ENCODE data around the gene CD244.
"Not testable (repeated sequence)": the region's sequence is repeated elsewhere in the genome, so short reads cannot be mapped to it uniquely, and the experiment has no call there.

The CD244 gene

DNA sequence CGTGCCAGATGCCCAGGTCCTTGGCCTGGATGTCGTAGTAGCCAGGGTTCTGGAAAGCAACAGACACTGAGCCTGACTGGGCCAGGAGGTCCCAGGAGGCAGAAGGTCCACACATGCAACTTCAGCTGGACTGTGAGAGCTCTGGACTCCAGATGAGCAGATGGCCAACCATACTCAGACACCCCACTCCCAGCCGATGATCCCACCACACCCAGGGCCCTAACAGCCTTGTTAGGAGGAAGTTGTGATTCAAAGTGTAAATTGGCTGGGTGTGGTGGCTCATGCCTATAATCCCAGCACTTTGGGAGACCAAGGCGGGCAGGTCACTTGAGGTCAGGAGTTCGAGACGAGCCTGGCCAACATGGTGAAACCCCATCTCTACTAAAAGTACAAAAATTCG, 18.6 kb upstream of the CD244 start:
- not testable (repeated sequence) for DNase-seq (ENCODE audit: low read depth)

DNA sequence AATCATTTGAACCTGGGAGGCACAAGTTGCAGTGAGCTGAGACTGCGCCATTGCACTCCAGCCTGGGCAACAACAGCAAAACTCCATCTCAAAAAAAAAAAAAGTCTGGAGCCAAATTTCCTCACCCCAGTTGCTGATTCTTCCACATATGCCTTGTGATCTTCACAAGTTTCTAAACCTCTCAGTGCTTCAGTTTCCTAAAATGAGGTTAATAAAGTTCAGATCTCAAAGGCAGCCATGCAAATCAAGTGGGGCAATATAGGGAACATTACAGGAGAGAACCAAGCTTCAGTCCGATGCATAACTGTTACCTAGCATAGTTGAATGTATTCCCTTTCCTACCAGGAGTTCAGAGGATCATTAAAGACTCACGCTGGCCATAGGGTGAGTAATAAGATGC, 17.5 kb upstream of the CD244 start:
- DNase-seq (ENCODE audit: low read depth): no peak
- H3K4me3 ChIP-seq (ENCODE audit: low read depth, low read length): no peak overlapping the region

More for the DNA sequence above, 18.6 kb upstream of the CD244 start:
- H3K4me3 ChIP-seq (ENCODE audit: low read depth, low read length): not testable (repeated sequence)

DNA sequence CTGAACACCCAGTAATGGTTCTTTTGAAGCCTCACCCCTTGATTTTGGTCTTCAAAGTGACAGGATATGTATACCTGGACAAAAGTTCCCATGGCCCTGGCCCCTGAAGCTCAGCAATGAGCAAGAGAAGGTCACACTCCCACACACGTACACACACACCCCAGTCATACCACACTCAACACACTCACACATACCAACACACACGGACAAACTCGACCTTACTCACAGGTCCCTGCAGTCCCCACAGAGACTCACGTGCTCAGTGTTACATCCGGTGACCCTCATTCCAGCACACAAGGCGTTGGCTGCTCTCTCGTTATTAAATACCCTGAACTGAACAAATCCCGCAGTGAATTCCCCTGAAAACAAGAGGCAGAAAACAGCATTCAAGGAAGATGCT, 16.4 kb upstream of the CD244 start:
- no peak for DNase-seq (ENCODE audit: low read depth)
- no peak overlapping the region for H3K4me3 ChIP-seq (ENCODE audit: low read depth, low read length)

DNA sequence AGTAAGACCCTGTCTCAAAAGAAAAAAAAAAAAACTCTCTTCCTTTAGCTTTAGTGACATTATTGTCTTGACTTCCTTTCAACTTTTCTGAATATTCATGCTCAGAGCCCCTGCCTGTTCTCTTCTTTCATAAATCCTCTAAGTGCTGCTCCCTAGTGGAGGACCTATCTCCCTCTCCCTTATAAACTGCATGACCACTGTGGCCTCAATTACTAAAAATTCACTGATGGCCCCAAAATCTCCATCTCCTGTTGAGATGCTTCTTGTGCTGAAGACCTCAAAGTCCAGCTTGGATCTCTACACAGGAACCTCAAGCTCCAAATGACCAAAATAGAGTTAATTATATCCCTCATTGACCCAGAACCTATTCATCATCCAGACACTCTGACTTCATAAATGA, 14.5 kb upstream of the CD244 start:
- no peak overlapping the region for H3K4me3 ChIP-seq (ENCODE audit: low read depth, low read length)

DNA sequence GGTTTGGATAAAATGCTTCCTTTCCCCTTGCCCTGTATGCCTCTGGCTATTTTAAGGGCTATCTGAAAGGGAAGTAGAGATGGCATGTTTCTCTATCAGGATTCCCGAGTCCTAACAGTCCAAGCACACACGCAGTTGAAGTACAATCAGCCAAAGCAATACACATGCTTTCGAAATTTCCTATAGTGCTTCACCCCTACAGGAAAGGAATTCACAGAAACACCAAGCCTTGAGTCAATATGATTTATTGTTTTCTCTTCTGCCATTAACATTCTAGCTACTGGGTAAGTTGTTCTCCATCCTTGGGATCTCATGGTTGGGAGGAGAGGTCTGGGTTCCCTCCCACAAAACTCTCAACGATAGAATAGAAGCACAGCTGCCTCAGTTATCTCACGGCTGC, 13.6 kb upstream of the CD244 start:
- no peak for DNase-seq (ENCODE audit: low read depth)
- H3K4me3 ChIP-seq (ENCODE audit: low read depth, low read length): no peak overlapping the region

More for the DNA sequence above, 14.5 kb upstream of the CD244 start:
- DNase-seq (ENCODE audit: low read depth): no peak

DNA sequence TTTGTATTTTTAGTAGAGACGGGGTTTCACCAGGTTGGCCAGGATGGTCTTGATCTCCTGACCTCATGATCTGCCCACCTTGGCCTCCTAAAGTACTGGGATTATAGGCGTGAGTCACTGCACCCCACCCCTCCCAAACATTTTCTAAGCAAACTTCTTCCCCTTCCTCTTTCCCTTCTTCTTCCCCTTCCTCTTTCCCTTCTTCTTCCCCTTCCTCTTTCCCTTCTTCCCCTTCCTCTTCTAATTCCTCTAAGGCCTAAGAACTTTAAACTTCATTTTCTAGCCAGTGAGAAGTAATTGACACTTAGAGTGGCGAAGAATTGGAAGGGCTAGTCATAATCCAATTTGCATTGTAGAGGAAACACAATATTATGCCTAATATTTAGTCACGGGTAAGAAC, 12.9 kb upstream of the CD244 start:
- not testable (repeated sequence) for DNase-seq (ENCODE audit: low read depth); H3K4me3 ChIP-seq (ENCODE audit: low read depth, low read length)

DNA sequence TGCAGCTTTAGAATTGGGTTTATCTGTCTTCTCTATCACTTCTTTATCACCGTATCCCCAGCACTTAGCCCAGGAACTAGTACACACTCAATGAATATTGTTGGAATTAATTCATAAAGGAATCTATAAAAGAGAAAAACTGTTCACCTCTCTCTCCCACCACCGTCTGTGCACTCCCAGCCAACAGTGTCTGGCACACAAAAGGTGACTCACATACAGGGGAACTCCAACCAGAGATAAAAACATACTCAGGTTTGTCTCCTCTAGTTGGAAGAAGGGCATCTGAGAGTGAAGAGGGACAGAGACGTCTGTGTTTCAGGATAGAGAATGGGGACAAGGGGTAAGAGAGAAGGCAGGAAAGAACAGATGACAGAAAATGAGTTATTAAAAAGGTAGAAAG, 12.2 kb upstream of the CD244 start:
- no peak for DNase-seq (ENCODE audit: low read depth)
- no peak overlapping the region for H3K4me3 ChIP-seq (ENCODE audit: low read depth, low read length)

DNA sequence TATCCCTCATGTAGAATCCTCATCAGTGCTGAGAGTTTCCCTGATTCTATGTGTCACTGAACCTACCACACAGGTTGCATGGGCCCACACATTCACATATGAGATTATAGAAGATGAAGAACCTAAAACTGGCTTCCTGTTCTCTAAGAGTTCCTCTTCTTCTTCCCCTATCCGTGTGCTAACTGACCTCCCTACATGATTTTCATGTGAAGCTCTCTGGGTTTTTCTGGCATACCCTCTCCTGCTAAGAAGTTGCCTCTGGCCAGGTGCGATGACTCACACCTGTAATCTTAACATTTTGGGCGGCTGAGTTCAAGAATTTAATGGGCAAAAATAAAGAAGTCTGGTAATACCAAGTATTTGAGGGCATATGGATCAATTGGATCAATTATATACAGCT, 5.5 kb upstream of the CD244 start:
- no peak overlapping the region for H3K4me3 ChIP-seq (ENCODE audit: low read depth, low read length)
- no peak for DNase-seq (ENCODE audit: low read depth)

DNA sequence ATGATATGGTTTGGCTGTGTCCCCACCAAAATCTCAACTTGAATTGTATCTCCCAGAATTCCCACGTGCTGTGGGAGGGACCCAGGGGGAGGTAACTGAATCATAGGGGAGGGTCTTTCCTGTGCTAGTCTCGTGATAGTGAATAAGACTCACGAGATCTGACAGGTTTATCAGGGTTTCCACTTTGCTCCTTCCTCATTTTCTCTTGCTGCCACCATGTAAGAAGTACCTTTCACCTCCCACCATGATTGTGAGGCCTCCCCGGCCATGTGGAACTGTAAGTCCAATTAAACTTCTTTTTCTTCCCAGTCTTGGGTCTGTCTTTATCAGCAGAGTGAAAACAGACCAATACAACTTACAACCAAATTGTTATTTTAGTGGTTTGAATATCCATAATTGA, 5.0 kb upstream of the CD244 start:
- not testable (repeated sequence) for H3K4me3 ChIP-seq (ENCODE audit: low read depth, low read length); DNase-seq (ENCODE audit: low read depth)

DNA sequence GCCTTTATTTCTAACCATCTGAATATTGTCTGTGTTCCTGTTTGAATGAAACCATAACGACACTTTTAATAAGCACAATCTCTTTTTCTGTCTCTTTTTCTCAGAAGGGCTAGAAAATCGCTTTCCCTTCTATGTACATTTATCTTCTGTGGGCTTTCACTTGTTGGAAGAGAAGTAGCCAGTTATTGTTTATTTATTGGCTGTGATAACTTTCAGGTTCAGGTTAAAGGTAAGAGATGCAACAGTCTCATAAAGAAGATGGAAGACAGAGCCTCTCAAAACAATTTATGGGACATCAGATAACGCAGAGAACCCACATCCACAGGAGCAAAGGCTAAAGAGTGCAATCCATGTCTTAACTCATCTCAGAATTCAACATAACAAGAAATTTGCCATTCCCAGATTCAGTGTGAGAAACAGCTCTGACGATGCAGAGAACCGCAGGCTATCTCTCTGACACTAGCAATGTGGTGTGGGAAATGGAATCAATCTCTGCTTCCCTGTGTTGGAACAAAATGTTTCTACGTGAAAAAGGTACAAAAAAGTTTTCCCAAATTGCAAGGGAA, 4.1 kb upstream of the CD244 start:
- no peak overlapping the region for H3K4me3 ChIP-seq (ENCODE audit: low read depth, low read length)
- no peak for DNase-seq (ENCODE audit: low read depth)

DNA sequence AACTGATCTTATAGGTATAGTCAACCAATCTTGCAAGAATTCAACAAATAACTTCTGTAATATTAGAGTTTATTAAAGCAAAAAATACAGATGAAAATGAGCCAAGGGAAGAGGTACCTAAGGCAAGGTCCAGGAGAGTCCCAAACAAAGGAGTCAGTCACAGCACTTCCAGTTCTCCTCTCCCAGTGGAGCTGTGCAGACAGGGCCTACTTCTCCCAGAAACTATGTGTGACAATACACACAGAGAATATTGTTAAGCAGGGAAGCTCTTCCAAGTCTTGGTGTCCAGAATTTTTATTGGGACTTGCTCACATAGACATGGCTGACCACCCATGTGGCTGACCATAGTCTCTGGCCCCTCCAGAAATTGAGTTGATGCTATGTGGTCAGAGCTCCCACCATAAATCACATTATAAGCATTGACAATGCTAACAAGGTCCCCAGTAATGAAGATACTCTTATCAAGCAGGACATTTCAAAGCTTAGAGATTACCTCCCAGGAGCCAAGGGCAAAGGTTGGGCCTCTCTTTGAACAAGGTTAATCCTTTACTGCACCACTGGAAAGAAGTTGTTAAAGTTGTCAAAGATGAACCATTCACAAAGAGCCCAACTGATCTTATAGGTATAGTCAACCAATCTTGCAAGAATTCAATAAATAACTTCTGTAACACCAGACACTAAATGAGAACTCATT, 3.5 kb upstream of the CD244 start:
- no peak for DNase-seq (ENCODE audit: low read depth)
- H3K4me3 ChIP-seq (ENCODE audit: low read depth, low read length): no peak overlapping the region

DNA sequence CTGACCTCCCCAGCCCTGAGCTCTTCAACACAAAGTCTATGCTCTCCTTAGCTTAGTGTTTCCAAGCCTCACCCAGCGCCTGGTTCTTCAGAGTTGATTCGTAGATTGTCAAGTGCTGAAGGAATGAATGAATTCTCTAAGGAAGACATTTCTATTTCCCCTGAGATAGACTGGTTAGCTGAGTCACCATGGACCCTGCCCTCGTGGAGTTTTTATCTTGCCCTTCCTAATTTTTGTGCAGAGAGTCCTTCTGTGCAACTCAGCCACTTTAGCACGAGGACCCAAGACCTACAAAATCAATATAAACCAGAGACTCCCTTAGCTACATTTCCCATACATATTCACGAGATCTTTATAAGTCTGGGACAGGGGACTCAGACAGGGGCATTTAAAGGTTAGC, 2.6 kb upstream of the CD244 start:
- no peak overlapping the region for H3K4me3 ChIP-seq (ENCODE audit: low read depth, low read length)
- no peak for DNase-seq (ENCODE audit: low read depth)

DNA sequence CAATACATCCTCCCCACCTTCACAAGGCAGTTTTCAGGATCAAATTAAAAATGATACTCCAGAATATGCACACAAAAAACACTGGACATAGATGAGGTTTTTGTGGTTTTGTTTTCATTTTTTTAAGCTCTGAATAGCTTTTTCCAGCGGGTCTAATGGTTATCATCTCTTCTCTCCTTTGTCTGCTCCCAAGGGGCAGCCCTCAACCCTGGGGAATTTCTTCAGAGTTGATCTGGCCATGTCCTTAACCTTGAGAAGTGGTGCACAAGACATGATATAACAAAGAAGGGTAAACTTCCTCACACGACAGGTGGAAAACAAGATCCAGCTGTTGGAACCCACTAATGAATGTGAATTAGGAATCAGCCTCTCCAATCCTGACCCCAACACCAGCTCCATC, 1.5 kb upstream of the CD244 start:
- no peak for DNase-seq (ENCODE audit: low read depth)
- no peak overlapping the region for H3K4me3 ChIP-seq (ENCODE audit: low read depth, low read length)

DNA sequence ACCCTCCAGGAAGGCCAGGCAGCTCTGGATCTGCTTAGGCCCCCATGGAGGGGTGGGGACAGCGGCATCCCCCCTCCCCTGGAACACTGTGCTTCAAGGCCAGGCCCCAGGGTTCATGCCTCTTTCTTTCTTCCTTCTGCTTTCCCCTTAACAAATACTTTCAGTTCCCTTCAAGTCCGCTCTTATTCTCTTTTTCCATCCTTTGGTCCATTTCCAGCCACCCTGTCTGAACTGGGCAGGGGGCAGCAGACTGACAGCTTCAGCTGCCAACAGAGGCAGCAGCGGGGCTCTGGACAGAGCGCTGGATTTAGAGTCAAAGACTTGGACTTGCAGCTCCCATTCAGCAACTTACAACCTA, 1.1 kb upstream of the CD244 start:
- no peak overlapping the region for H3K4me3 ChIP-seq (ENCODE audit: low read depth, low read length)
- DNase-seq (ENCODE audit: low read depth): no peak

DNA sequence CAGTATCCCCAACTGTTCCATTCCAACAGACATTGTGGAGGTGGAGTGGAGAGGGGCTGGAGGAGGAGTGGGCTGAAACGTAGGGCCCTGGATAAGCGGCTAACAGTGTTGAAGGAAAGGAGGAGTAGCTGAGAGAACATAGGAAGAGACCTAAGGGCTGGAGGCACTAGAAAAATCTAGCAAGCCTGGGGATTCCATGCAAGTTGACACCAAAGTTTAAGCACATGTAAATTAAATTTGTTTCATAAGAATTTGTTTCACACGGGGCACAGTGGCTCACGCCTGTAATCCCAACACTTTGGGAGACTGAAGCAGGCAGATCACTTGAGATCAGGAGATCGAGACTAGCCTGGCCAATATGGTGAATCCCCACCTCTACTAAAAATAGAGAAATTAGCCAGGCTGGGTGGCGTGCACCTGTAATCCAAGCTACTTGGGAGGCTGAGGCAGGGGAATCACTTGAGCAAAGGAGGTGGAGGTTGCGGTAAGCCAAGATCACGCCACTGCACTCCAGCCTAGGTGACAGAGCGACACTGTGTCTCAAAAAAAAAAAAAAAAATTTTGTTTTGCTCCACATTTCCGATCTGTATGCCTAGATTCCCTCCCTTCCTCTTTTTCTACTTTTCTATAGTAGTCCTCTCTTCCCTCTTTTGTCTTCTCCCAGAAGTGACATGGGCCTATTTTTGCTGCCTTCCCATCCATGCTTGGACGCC, 530 bp upstream of the CD244 start:
- no peak for DNase-seq (ENCODE audit: low read depth)
- H3K4me3 ChIP-seq (ENCODE audit: low read depth, low read length): no peak overlapping the region

DNA sequence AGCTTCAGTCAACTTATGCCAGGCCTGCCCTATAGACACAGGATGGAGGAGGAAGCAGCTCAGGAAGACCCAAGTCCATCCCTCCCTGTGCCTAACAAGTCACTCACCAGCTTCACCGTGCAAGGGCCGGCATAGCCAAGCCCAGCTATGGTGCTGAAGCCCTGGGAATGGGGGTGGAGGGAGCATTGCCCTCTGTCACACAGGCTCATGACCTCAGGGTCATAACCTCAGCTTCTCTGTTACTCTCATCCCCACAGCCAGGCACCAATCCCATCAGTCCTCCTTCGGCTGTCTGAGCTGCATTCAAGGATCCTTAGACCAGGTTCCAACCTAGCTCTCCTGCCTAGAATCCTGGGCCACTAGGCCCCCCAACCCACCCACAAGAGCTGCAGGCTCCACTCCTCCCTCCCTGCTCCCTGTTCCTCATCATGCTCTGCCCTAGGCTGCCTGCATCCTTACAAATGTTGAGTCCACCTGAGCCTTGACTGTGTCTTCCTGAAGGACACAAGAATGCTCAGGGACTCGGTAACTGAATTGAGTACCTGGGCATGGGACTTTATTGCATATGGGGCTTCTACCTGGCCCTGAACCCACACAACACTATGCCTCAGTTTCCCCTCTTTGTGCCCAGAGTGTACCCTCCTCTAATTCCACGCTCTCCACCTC, 1.7 kb downstream of the CD244 start:
- H3K4me3 ChIP-seq (ENCODE audit: low read depth, low read length): no peak overlapping the region
- DNase-seq (ENCODE audit: low read depth): no peak

DNA sequence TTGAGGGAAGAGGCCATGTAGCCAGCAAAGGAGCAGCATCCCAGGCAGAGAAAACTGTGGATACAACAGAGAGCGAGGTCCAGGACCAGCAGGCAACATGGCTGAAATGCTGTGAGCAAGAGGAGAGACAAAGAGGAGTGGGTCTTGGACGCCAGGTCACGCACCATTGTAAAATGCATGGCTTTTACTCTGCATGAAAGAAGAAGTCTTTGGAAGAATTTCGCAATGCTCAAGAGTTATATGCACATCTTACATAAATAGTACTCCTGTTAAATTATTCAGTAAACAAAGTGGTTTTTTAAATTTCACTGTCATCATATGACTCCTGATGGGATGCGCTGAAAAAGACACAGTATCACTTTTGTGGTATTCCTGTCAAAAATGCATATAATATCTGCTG, 3.5 kb downstream of the CD244 start:
- DNase-seq (ENCODE audit: low read depth): no peak
- H3K4me3 ChIP-seq (ENCODE audit: low read depth, low read length): no peak overlapping the region

DNA sequence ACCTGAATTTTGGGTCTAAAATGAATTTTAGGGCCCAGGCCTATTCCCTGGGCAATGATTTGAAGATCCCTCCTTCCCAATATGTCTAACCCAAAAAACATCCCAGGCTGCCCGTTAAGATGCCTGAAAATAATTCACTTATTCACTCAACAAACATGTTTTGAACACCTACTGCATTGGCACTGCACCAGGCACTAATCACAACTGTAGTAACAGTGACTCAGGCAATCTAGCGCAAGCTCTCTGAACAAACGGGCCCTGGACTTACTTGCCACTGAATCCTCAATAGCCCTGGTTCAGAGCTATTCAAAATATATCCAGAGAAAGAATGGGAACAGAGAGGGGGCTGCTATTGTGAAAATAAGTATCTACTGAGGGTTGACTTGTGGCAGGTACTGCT, 4.2 kb downstream of the CD244 start:
- H3K4me3 ChIP-seq (ENCODE audit: low read depth, low read length): no peak overlapping the region
- no peak for DNase-seq (ENCODE audit: low read depth)

DNA sequence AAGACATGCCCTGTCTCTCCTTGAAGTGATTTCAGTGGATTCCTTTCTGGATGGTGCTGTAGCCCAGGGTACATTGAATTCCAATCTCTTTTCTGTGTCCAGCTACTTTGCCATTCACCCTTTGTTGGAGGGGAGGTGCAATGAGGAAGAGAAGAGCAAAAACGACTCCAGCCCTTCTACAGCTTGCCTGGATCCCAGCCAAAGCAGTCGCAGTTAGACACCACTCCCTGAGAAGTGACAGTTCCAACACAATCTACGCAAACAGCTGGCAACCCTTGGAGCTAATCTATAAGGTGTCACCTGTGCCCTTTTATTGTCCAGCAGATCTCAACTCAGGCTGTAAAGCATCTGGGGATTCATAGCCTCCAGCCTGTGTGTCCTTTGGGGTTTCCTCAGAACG, 4.6 kb downstream of the CD244 start:
- no peak overlapping the region for H3K4me3 ChIP-seq (ENCODE audit: low read depth, low read length)
- no peak for DNase-seq (ENCODE audit: low read depth)

DNA sequence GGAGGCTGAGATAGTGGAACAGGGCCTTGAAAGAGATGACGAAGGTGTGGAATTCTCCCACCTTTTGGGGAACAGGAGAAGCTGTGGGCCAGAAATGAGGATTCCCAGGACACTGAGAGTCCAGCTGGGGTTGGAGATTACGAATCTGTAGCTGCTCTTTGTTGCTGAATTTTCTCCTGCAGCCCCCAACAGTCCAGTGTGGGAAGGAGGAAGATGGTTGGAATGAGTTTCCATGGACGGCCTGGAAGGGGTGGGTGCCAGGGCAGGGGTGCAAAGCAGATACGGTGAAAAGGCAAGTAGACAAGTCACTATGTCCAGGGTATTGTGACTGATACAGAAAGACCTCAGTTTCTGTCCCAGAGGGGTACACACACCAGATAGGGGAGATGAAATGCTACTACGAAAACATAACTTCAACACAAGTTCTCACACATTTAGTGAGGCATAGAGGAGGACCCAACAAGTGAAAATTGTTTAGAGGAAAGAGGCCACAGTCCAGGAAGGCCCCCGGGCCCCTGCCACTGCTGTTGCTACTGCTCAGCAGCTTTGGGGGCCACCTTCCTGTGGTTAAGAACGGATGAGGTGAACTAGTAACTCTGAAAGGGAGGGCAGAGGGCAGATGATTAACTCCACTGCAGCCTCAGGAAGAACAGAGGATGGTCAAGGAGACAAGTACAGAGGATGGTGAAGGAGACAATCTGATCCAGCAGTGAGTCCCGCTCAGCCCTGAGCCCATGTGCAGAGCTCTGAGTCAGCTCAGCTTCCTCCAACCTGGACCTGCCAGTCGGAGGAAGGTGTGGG, 7.3 kb downstream of the CD244 start:
- no peak for DNase-seq (ENCODE audit: low read depth)
- no peak overlapping the region for H3K4me3 ChIP-seq (ENCODE audit: low read depth, low read length)
